CD4-positive, alpha-beta T cell treated with Interleukin-10 for 1 hour (primary cell): ENCODE results near the gene WDR18.
A peak's percentile ranks its signal among the peaks of the same experiment; 100 is the strongest.

Source experiments
- DNase-seq: peaks from one replicate; pipeline ENCODE4 v3.0.0-alpha.2; 2020

The WDR18 gene, protein sequence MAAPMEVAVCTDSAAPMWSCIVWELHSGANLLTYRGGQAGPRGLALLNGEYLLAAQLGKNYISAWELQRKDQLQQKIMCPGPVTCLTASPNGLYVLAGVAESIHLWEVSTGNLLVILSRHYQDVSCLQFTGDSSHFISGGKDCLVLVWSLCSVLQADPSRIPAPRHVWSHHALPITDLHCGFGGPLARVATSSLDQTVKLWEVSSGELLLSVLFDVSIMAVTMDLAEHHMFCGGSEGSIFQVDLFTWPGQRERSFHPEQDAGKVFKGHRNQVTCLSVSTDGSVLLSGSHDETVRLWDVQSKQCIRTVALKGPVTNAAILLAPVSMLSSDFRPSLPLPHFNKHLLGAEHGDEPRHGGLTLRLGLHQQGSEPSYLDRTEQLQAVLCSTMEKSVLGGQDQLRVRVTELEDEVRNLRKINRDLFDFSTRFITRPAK

DNA sequence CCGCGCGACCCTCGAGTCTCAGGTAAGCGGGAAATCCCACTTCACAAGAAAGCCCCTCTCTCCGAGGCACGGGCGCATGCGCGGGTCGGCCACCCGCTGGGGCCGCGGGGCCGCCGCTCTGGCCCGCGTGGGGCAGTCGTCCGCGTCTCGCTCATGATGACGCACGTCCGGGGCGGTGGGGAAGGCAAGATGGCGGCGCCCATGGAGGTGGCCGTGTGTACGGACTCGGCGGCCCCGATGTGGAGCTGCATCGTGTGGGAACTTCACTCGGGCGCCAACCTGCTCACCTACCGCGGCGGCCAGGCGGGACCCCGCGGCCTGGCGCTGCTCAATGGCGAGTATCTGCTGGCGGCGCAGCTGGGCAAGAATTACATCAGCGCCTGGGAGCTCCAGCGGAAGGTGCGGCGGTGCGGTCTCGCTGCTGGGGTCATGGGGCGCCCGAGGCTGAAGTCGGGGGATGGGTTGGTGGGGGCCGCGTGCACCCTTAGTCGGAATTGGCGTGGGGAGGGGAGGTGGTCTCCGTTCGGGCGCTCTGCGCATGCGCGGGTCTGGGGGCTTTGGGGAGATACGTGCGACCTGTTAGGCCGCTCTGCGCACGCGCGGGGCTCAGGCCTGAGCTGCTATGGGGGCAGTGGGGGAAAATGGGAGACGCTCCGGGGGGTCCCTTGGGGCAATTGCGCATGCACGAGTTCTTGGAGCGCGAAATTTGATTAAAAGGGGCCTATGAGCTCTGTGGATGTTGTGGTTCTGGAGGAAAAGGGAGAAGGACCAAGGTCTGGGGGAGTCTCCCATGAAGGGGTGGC is at the start of gene WDR18:
TSS of gene WDR18 (plus strand) at position 181 of the 803 bp plus-strand sequence. CDS start at position 190, 9 bp downstream.
- DNase-seq, result peak; percentile 91

DNA sequence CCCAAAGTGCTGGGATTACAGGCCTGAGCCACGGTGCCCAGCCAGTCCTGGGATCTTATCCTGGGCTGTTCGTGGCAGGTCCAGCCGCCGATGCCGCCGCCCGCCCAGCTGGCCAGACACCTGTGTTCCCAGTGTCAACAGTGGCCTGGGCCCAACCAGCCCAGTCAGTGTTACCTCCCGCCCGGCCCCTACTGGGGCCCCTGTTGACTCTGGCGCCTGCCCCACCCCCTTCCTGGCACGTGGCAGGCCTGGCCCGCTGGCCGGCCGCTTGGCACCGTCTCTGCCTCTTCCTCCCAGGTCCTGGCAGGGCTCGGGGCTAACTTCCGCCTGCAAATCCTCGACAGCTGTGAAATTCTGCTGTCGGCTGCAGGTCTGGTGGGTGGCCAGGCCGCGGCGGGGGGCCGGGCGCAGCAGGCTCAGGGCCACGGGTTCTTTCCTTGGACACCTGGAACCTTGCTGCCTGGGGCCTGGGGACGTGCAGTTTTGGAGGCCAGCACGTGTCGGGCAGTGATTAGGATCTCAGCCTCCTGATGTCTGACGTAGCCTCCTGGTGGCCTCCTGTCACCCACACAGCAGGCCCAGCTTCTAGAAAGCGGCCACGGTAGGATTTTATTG is 49.2 kb upstream of the WDR18 start:
- DNase-seq, result no peak

- DNase-seq, result no peak
Measured at GRCh38 chr19:936175-936546, 48.0 kb upstream of the WDR18 start.

DNA sequence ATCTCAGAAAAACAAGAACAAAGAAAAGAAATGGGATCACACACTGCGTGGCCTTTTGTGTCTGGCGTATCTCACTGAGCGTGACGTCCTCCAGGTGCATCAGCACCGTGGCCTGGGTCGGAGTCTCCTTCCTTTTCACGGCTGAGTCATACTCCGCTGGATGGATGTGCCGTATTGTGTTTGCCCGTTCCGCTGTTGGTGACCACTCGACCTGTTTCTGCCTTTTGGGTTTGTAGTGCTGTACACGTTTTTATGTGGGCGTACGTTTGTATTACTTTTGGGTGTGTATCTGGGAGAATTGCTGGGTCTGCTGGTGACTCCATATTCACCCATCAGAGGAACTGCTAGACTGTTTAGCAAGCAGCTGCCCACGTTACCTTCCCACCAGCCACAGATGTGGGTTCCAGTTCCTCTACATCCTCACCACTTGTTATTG is 46.9 kb upstream of the WDR18 start:
- peak; percentile 52 for DNase-seq

- DNase-seq, result no peak
Measured at GRCh38 chr19:938233-938923, 45.8 kb upstream of the WDR18 start.

DNA sequence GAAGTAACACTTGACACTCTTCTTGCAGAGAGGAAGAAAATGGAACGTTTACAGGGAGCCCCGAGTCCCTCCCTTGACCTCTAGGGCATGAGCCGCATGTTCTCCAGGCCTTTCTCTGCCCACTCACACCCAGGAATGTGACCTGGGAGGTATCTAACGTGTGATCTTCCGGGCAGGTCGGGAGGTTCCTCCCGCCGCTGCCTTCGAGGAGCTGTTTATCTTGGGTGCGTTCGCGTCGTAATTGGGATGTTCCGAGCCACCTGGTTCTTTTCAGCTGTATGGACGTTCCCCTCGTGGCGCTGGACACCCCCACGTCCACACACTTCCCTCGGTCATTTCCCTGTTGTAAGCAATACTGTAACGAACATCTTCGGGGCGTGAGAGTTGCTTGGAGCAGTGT is 44.7 kb upstream of the WDR18 start:
- DNase-seq, result no peak

DNA sequence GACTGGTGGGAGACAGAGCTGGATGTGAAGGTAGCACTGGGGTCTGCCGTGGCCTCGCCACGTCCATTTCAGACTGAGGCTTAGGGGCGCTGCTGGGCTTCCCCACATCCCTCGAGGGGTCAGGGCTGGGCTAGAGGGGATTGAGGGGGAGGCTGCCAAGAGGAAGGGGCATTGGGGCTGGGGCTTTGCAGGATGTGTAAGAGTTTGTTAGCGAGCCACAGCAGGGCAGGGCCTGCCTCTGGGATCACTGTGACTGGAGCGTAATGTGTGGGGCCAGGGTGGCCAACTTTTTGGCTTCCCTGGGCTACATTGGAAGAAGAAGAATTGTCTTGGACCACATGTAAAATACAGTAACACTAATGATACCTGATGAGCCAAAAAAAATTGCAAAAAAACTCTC is 44.2 kb upstream of the WDR18 start:
- DNase-seq, result no peak

DNA sequence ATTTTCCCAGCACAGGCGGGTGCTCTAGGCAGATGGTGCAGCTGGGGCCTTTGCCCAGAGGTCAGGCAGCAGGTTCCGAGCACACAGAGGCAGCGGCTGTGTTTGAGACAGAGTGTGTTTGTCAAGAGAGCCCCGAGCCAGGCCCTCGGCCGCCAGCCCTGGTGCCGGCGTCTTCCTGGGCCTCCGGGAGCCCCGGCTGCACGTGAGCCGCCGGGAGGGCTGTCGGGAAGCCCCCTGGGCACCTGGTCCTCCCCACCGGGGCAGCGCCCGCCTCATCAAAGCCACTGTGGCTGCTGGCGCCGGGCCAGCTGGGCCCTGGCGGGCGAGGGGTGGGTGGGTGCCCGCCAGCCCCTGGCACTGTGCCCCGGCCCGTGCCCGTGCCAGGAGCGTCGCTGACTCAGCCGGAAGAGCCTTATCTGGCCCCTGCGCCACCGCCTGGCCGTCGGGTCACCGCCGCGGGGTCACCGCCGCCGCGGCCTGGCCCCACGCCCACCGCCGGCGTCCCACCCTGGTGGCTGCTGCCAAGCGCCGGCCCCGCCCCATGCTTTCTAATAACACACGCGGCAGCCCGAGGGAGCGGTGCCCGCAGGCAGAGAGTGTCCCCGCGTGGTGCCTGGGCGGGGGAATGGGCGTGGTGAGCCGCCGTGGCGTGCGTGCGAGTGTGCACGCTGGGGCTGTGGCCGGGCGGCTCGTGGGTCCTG is 43.4 kb upstream of the WDR18 start:
- DNase-seq, result peak; percentile 86

DNA sequence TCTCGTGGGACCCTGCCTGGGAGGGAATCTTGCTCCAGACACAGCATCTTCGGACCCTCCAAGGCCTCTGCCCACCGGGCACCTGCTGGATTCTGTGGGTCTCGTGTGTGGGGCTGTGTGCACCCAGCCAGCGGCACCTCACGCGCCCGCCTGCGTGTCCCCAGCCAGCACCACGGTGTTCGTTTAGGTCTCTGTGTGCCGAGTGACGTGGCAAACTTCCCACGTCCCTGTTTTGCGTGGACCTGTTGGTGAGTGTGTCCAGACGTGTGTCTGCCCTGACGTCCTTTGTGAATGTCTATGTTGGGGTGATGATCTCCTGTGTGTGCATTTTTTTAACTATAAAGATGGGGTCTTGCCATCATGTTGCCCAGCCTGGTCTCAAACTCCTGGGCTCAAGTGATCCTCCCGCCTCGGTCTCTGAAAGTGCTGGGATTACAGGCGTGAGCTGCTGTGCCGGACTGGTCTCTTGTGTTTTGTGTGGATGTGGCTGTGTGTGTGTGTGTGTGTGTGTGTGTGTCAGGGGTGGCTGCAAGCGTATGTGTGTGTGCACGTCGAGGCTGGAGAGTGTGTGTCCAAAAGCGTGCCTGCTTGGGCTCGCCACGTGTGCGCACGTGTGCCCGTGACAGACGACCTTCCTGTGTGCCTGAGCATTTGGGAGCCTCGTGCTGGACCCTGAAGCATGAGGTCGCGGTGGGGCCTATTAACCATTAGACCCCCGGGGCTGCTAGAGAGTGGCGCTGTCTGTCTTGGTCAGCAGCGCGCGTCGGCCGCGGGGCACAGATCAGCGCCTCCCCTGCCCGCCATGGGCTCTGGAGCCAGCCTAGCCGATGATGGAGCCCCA is 42.6 kb upstream of the WDR18 start:
- DNase-seq, result no peak

GRCh38 chr19:942133-942645 is 42.0 kb upstream of the WDR18 start:
- no peak for DNase-seq

DNA sequence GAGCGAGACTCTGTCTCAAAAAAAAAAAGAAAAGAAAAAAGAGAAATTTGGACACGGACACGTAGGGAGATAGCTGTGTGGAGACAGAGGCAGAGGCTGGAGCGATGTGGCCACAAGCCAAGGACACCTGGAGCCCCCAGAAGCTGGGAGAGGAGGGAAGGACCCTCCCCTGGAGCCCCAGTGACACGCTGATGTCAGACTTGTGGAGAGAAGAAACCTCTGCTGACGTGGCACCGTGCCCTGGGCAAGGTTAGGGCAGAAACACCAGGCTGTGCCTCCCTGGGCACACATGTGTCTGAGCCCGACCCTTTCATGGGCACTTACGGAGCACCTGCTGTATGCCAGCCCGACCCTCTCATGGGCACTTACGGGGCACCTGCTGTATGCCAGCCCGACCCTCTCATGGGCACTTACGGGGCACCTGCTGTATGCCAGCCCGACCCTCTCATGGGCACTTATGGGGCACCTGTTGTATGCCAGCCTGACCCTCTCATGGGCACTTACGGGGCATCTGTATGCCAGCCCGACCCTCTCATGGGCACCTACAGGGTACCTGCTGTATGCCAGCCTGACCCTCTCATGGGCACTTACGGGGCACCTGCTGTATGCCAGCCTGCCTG is 40.5 kb upstream of the WDR18 start:
- DNase-seq, result no peak

GRCh38 chr19:944171-944567 is 40.0 kb upstream of the WDR18 start:
- DNase-seq, result no peak

DNA sequence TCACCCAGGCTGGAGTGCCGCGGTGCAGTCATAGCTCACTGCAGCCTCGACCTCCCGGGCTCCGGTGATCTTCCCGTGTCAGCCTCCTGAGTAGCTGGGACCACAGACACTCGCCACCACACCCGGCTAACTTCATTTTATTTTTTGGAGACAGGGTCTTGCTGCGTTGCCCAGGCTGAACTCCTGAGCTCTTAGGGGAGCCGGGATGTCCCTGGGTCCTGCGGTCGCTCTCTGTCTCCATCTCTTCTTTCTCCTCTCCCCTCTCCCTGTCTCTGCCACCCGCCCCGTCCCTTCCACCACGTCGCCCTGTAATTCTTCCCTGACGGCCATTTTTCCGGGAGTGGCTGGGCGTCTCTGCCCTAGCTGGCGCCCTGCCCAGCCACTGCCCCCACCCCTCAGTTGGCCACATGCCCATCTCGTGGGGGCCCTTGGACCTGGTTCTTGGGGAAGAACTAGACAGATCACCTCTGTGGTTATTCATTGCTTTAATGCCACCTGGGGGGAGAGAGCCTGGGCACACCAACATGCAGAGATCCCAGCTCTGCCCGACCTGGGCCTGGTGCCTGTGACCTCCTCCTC is 39.4 kb upstream of the WDR18 start:
- DNase-seq, result no peak

DNA sequence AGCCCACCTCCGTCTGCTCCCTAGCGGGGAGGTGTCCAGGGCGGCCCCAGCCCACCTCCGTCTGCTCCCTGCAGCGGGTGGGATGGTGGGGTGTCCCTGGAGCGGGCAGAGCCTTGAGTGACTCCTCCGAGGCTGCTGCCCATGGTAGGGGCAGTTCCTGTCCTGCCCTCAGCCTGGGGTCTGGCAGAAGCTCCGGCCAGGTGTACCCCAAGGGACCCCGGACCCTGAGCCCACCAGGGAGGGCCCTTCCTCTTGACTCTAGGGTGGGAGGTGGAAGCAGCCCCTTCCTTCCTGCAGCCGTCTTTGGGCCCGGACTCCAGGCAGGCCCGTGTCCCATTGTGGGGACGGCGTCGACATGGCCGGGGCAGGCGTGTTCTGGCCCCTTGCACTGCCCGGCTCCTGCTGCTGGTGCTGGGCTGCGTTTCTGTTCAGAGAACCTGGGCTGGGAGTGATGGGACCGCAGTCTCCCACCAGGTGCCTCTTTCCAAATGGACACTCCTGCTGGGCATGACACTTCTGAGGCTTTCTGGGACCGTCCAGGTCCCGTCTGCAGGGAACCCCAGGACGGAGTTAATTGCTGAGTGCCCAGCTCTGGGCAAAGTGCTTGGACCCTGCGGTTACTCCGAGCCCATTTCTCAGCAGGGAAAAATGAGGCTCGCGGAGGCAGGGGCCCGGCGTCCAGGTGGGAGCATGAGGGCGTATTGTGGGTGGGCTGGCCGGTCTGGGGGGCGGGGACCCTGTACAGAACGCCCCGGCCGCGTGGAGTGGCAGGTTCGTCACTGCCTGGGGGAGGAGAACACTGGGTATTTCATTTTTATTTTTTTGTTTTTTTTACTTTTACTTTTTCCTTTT is 38.5 kb upstream of the WDR18 start:
- DNase-seq, result no peak

GRCh38 chr19:947090-947706 is 36.9 kb upstream of the WDR18 start:
- DNase-seq, result no peak

- DNase-seq, result peak; percentile 41
Measured at GRCh38 chr19:947707-948539, 36.2 kb upstream of the WDR18 start.

- DNase-seq, result no peak
Measured at GRCh38 chr19:948842-949496, 35.2 kb upstream of the WDR18 start.
